GM19193 (cell line): ENCODE measurements around the gene MANBA.

Experiments
- POLR2A ChIP-seq: IDR thresholded peaks from 4 replicates; pipeline ENCODE4 v1.6.1; 2011; ENCODE audit not compliant: insufficient read depth, insufficient read length; ENCODE audit errors: extremely low read depth

MANBA gene

GRCh38 chr4:102584091-102584490 is 176.7 kb downstream of the MANBA start:
- no peak for TF ChIP-seq POLR2A
